MG63 (cell line): ENCODE data around the gene WRAP53. TPM values are rescaled to one million over a fixed set of nuclear protein-coding genes. Genes with fewer than 3 reads are reported as not detected.

Experiments used
- DNase-seq: peaks from one replicate; pipeline ENCODE4 v3.0.0-alpha.2; 2020
- H3K27me3 ChIP-seq: fragments of 250-450 bp; sonication (Bioruptor Pico); 2 replicates; pipeline ENCODE4 v1.5.1; 2020; ENCODE audit warnings: mild to moderate bottlenecking, moderate library complexity
- H3K36me3 ChIP-seq: fragments of 250-450 bp; sonication (Bioruptor Pico); 2 replicates; pipeline ENCODE4 v1.5.1; 2020; ENCODE audit warnings: mild to moderate bottlenecking, moderate library complexity
- H3K4me3 ChIP-seq: fragments of 250-450 bp; sonication (Bioruptor Pico); 2 replicates; pipeline ENCODE4 v1.5.1; 2020; ENCODE audit warnings: mild to moderate bottlenecking, moderate library complexity
- H3K9me3 ChIP-seq: fragments of 250-450 bp; sonication (Bioruptor Pico); 2 replicates; pipeline ENCODE4 v1.5.1; 2020; ENCODE audit warnings: mild to moderate bottlenecking, moderate library complexity
- total RNA-seq: library from RNA; depleted of rRNA; stranded (reverse); fragments of >200 nt; shearing (Covaris generic); gene quantifications from 2 replicates; pipeline ENCODE4 v1.2.3, GENCODE V29; 2014; ENCODE audit warnings: low replicate concordance

Gene WRAP53
- total RNA-seq, 1 experiment from 2014 or later: 25.9 TPM

- no peaks in the 10 kb centered on the region for H3K9me3 ChIP-seq
- peaks cover 35% of the 10 kb centered on the region for H3K27me3 ChIP-seq
- no peaks in the 10 kb centered on the region for H3K36me3 ChIP-seq
- no peak for DNase-seq
- peak overlapping the region; percentile 63 for H3K4me3 ChIP-seq
Measured at GRCh38 chr17:7715936-7716886, 27.9 kb downstream of the WRAP53 start.

DNA sequence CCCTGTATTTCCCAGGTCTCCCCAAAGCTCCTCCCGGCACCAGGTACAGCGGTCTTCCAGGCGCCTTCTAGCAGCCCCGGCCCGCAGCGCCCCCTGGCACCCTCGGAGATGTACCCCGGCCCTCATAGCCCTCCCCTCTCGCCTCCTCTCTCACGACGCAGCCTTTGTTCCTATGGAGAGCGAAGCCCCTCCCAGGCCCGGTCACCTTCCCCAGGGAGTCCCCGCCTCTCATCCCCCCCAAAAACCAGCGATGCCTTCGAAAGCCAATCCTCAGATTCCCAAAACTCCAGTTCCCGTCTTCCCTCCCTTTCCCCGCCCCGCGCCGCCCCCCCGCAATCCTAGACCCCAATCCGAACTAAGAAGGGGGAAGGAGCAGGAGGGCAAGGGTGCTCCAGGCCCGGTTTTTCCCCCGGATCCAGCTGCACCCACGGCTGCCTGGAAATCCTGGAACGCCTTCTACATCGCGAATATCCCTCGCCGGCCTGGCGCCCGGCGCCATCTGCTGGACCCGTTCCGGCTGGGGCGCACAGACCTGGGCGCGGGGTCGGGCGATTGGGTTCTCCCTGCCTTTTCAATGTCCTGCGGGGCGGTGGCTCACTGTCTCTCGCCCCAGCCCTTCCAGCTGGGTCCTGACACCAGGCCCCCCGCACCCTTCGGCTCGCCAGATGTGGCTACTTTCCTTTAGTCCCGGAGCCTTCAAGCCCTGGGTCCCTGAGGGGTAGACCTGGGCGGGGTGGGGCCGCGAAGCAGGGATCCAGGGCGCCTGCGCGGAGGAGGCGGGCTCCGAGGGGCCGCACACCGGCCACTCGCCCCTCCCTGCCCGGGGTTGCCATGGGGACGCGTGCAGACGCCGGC lies 28.9 kb downstream of the WRAP53 start, which contains the start of gene DNAH2:
DNAH2 (plus strand) TSS at position 844 of the 855 bp plus-strand sequence. CDS start 1,991 bp downstream, outside the sequence.
- Histone ChIP-seq H3K4me3 (peak within 1 kb of the TSS; percentile 63), H3K9me3 (no peaks in the 10 kb centered on the region), H3K27me3 (peaks cover 34% of the 10 kb centered on the region), H3K36me3 (no peaks in the 10 kb centered on the region)
- peak; percentile 84 for DNase-seq

DNA sequence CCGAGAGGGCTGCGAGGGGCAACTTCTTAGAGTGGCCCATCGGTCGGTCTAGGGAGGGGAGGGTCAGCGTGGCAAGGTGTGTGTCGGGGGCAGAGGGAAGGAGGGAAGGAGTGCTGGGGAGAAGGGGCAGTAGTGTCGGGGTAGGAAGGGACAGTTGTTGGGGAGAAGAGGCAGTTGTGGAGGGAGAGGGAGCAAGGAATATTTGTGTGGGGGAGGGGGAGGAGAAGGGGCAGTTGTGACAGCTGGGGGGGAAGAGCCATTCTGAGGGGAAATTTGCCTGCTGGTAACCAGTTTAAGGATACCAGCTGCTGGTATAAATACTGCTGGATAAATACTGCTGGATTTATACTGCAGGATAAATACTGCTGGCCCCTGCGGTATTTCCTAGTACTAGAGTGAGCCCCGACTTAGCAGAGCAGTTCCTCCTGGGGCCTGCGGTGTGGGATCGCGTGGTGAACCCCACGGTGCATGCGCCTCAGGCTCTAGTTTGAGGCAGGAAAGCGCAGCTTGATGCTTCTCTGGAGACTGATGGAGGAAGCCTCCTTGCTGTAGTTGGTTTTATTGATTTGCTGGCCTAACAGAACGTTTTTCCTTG lies 29.6 kb downstream of the WRAP53 start:
- Histone ChIP-seq H3K9me3 (no peaks in the 10 kb centered on the region), H3K4me3 (peak overlapping the region; percentile 63), H3K27me3 (peaks cover 38% of the 10 kb centered on the region), H3K36me3 (no peaks in the 10 kb centered on the region)
- DNase-seq: no peak

DNA sequence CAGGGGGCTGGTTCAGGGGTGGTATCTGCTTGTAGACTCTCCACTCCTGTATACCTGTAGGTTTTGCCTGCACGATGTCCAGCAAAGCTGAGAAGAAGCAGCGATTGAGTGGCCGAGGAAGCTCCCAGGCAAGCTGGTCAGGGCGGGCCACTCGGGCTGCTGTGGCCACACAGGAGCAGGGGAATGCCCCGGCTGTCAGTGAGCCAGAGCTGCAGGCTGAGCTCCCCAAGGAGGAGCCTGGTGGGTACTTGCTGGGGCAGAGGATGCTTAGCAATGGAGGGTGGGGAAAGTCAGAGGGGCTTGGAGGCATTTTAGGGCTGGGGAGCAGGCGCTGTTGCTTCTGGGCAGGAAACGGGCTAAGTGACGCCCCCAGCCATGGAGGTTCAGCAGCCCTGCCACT lies 31.4 kb downstream of the WRAP53 start:
- Histone ChIP-seq H3K4me3 (no peak overlapping the region), H3K27me3 (peaks cover 46% of the 10 kb centered on the region), H3K9me3 (no peaks in the 10 kb centered on the region), H3K36me3 (no peaks in the 10 kb centered on the region)
- no peak for DNase-seq

- no peaks in the 10 kb centered on the region for H3K36me3 ChIP-seq
- no peak for DNase-seq
- H3K9me3 ChIP-seq: no peaks in the 10 kb centered on the region
- H3K27me3 ChIP-seq: peaks cover 46% of the 10 kb centered on the region
- no peak overlapping the region for H3K4me3 ChIP-seq
Measured at GRCh38 chr17:7720125-7720524, 31.8 kb downstream of the WRAP53 start.

DNA sequence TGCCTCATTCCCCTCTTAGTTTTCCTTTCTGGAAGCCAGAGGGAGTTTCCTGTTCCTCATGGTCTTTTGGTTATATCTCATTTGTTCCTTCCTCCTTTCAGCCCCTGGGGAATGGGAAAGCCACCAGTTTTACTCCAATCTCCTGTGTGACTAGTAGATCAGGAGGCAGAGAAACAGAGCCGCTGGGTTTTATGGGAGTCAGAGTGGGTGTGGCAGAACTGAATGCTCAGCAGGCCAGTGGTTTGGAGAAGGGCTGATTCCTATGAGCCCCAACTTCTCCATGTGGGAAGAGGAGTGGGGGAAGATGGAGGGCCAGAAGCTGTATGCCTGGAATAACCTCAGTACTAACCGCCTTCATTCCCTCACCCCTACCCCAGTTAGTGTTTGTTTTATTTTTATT lies 33.3 kb downstream of the WRAP53 start:
- peaks cover 46% of the 10 kb centered on the region for H3K27me3 ChIP-seq
- DNase-seq: no peak
- no peaks in the 10 kb centered on the region for H3K9me3 ChIP-seq
- H3K4me3 ChIP-seq: no peak overlapping the region
- H3K36me3 ChIP-seq: no peaks in the 10 kb centered on the region

DNA sequence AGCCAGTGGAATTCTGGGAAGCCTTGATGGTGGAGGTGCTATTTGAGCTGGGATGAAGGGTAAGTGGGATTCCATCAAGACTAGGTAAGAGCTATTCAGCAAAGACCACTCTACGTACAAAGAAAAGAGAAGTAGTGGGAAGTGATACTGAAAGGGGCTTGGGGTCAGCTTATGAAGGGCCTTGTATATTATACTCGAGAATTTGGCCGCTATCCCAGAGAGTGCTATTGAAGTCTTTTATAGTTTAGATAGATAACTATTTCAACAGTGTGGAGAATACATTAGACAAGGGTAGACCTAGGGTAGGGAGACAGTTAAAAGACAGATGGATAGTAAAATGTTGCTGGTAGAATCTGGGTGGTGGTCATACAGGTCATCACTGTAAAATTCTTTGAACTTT lies 39.6 kb downstream of the WRAP53 start:
- peaks cover 10% of the 10 kb centered on the region for H3K27me3 ChIP-seq
- no peaks in the 10 kb centered on the region for H3K9me3 ChIP-seq
- H3K36me3 ChIP-seq: no peaks in the 10 kb centered on the region
- DNase-seq: no peak
- H3K4me3 ChIP-seq: no peak overlapping the region

DNA sequence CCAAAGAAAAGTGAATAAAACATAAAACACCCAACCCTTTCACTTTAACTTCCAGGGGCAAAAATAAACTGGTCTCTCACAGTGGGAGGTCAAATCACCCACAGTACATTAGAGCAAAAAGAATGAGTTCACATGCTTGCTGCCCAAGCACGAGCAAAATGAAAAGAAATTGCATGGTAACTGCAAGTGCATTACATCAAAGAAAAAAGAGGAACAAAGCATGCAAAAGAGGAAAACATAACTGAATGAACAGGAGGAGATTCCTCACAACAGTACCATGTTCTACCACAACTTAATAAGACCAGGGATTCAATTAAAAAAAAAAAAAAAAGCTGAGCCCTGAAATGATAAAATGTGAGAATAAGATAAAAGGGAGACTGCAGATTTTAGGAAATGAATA lies 41.5 kb downstream of the WRAP53 start:
- no peaks in the 10 kb centered on the region for H3K9me3 ChIP-seq
- H3K4me3 ChIP-seq: no peak overlapping the region
- no peaks in the 10 kb centered on the region; the same call in 1 of the 2 replicates for H3K27me3 ChIP-seq
- no peaks in the 10 kb centered on the region for H3K36me3 ChIP-seq
- DNase-seq: no peak

GRCh38 chr17:7732981-7733539 lies 44.8 kb downstream of the WRAP53 start:
- Histone ChIP-seq H3K9me3 (no peaks in the 10 kb centered on the region), H3K36me3 (no peaks in the 10 kb centered on the region), H3K27me3 (peaks cover 13% of the 10 kb centered on the region), H3K4me3 (no peak overlapping the region)
- DNase-seq: no peak

DNA sequence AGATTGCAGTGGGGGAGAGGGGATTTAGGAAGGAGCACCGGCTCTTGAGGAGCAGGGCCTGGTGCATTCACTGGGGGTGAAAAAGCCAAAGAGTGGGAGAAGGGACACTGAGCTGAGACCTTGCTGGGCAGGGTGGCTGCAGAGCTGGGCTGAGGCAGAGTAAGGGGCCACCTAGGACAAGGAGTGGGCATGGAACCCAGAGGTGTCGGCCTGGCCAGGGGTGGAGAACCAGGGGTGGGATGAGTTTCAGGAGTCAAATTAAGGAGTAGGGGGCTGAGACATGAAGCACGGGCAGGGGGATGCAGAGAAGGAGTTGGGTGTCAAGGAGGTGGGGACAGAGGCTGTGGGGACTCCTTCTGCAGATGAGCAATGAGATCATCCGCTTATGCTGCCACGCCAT lies 49.3 kb downstream of the WRAP53 start:
- Histone ChIP-seq H3K9me3 (no peaks in the 10 kb centered on the region), H3K27me3 (peaks cover 26% of the 10 kb centered on the region), H3K4me3 (no peak overlapping the region)

GRCh38 chr17:7739746-7740145 lies 51.5 kb downstream of the WRAP53 start:
- no peak for DNase-seq
- Histone ChIP-seq H3K9me3 (no peaks in the 10 kb centered on the region), H3K4me3 (no peak overlapping the region), H3K27me3 (peaks cover 26% of the 10 kb centered on the region), H3K36me3 (no peaks in the 10 kb centered on the region)

More for the DNA sequence above, 49.3 kb downstream of the WRAP53 start:
- no peak for DNase-seq
- no peaks in the 10 kb centered on the region for H3K36me3 ChIP-seq

DNA sequence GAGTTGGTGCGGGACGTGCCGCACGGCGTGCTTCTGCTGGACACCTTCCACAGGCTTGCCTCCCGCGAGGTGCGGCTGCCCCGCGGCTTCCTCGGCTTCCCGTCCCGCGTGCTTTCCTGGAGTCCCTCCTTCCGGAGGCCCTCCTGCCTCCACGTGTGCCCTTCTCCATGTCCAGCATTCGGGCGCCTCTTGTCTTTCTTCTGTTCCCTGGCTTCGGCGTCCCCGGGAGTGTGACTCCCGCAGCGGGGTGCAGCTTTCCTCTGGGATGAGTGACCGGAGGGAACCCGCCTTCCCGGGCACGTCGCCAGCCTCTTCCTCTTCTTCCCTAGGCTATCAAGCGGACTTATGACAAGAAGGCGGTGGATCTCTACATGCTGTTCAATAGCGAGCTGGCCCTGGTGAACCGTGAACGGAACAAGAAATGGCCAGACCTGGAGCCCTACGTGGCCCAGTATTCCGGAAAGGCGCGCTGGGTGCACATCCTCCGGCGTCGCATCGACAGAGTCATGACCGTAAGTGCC lies 52.3 kb downstream of the WRAP53 start:
- Histone ChIP-seq H3K36me3 (no peaks in the 10 kb centered on the region), H3K27me3 (peaks cover 22% of the 10 kb centered on the region), H3K9me3 (no peaks in the 10 kb centered on the region), H3K4me3 (no peak overlapping the region)
- DNase-seq: no peak

GRCh38 chr17:7742729-7743128 lies 54.5 kb downstream of the WRAP53 start:
- H3K27me3 ChIP-seq: peaks cover 13% of the 10 kb centered on the region
- H3K4me3 ChIP-seq: no peak overlapping the region
- DNase-seq: no peak
- 0 out of 2 replicates have a peak, but pooled peaks cover 2% of the 10 kb centered on the region for H3K9me3 ChIP-seq
- H3K36me3 ChIP-seq: no peaks in the 10 kb centered on the region

- Histone ChIP-seq H3K36me3 (no peaks in the 10 kb centered on the region), H3K27me3 (peaks cover 9% of the 10 kb centered on the region), H3K4me3 (no peak overlapping the region), H3K9me3 (peaks cover 4% of the 10 kb centered on the region)
- no peak for DNase-seq
Measured at GRCh38 chr17:7744416-7744815, 56.1 kb downstream of the WRAP53 start.

DNA sequence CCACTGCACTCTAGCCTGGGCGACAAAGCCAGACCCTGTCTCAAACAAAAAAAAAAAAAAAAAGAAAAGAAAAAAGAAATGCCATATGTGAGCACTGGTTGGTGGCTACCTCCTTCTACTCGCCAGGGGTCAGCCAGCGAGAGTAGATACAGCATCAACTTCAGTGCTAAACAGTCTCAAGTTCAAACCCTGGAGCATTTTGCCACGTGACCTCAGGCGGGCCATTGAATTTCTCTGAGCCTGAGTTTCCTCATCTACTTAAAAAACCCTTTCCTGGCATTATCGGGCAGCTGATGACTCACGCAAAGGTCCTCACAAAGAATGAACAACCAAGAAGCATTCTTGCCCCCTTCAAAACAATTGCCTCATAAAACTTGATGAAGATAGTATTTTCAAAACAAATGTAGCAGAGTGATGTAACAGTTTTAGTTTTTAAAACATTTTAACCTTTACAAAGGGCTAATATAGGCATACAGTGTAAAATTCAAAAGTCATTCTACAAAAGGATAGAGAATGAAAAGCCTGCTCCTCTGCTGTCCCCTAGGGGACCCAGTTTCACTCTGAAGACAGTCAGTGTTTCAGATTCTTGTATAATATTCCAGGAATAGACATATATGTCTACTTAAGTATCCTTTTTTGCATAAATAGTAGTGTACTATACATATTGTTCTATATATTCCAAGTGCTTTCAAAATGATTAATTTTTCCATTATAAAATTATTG lies 57.6 kb downstream of the WRAP53 start:
- H3K4me3 ChIP-seq: no peak overlapping the region
- H3K36me3 ChIP-seq: no peaks in the 10 kb centered on the region
- DNase-seq: peak; percentile 79
- peaks cover 12% of the 10 kb centered on the region for H3K9me3 ChIP-seq
- peaks cover under 1% of the 10 kb centered on the region; the same call in 1 of the 2 replicates for H3K27me3 ChIP-seq

DNA sequence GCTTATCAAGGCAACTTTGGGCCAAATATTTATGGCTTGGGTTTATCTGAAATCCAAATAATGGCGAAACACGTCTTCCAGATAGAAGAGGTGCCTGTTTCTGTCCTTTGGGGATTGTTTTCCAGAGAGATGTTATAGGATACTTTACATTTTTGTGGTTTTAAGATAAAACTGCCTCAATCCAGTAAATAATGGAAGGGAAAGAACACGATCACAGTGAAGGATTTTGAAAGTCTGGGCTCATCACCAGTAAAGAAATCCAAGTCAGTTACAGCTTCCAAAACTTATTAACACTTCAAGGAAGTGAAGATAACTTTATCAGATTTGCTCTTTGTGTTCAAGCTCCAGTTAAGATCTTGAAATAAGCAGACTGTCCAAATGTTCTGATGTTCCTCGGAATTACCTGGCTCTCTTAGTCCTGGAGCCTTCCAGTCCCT lies 59.4 kb downstream of the WRAP53 start:
- DNase-seq: no peak
- no peaks in the 10 kb centered on the region for H3K27me3 ChIP-seq
- H3K9me3 ChIP-seq: peaks cover 12% of the 10 kb centered on the region
- no peak overlapping the region for H3K4me3 ChIP-seq
- no peaks in the 10 kb centered on the region for H3K36me3 ChIP-seq
